Aorta (tissue), 5 donors: Measurements from ENCODE around the gene EPB41L2. TPM values are rescaled to one million over a fixed set of nuclear protein-coding genes. Genes with fewer than 3 reads are reported as not detected.
A peak's percentile ranks its signal among the peaks of the same experiment; 100 is the strongest.
"Not testable (repeated sequence)": the region's sequence is repeated elsewhere in the genome, so short reads cannot be mapped to it uniquely, and the experiment has no call there.

Experiments
- ATAC-seq: fragments of 200-7000 bp; cut with Tn5 transposase; one replicate; pipeline ENCODE4 v1.9.1; 2022; ENCODE audit warnings: moderate library complexity; ENCODE audit not compliant: low FRiP score
- DNase-seq, 2 donors: peaks; one replicate each; pipeline ENCODE4 v3.0.0-alpha.2; 2020
- H3K27ac ChIP-seq, 2 donors: one replicate each; pipeline ENCODE4 v1.5.1; 2013; ENCODE audit warnings: low read length in 2 of 2, mild to moderate bottlenecking in 2 of 2, moderate library complexity in 2 of 2, control low read depth in 1 of 2, inconsistent platforms in 1 of 2, low read depth in 1 of 2
- H3K27me3 ChIP-seq, 2 donors: one replicate each; pipeline ENCODE4 v1.6.1; 2013; ENCODE audit warnings: control low read depth in 1 of 2, low read length in 1 of 2, mild to moderate bottlenecking in 1 of 2, moderate library complexity in 1 of 2; ENCODE audit not compliant: insufficient read depth in 2 of 2, control insufficient read depth in 1 of 2
- H3K36me3 ChIP-seq, 2 donors: one replicate each; pipeline ENCODE4 v1.6.1; 2013; ENCODE audit warnings: control low read depth in 1 of 2, low read length in 1 of 2, mild to moderate bottlenecking in 1 of 2; ENCODE audit not compliant: insufficient read depth in 2 of 2, control insufficient read depth in 1 of 2
- H3K4me1 ChIP-seq, 2 donors: one replicate each; pipeline ENCODE4 v1.6.1; 2013; ENCODE audit warnings: low read length in 2 of 2, control low read depth in 1 of 2, mild to moderate bottlenecking in 1 of 2, moderate library complexity in 1 of 2; ENCODE audit not compliant: insufficient read depth in 2 of 2, control insufficient read depth in 1 of 2
- H3K4me3 ChIP-seq, 2 donors: one replicate each; pipeline ENCODE4 v1.5.1; 2013; ENCODE audit warnings: low read length in 2 of 2, control low read depth in 1 of 2, mild to moderate bottlenecking in 1 of 2
- H3K9me3 ChIP-seq: one replicate; pipeline ENCODE4 v1.6.1; 2013; ENCODE audit warnings: mild to moderate bottlenecking, low read length; ENCODE audit not compliant: control insufficient read depth
- WGBS, 2 donors: extraction: QIAGEN DNeasy Blood & Tissue Kit; methylation state at CpG; one replicate each; pipeline ENCODE4 v1.1.7; 2013; 5-methylcytosine and 5-hydroxymethylcytosine counted together
- intact Hi-C, 2 donors: fragments of 100-400 bp; cut with DNase I; formaldehyde crosslinking; loops; one replicate each; pipeline versions ENCODE4 v1.14.2 to v1.15.0; 2022
- polyA plus RNA-seq, 2 donors: library from polyadenylated mRNA; stranded (reverse); fragments of 200-250 nt; gene quantifications; one replicate each; pipeline ENCODE4 v1.2.3, GENCODE V29; 2013
- total RNA-seq, 2 donors: library from RNA; stranded (reverse); fragmentation: NEBNext Ultra II Directional; extraction: Animal tissue kit (Norgen Biotek cat#: 25700); gene quantifications; one replicate each; pipeline ENCODE4 v1.2.1, GENCODE V29; 2021
- donor health status: healthy with polysubstance abuse.
- donor health status: Bipolar disorder and iron deficiency.
- donor health status: DM: no; HTN: no; CAD: no.
- donor health status: DM: no; HTN: no; CAD: no.
- donor health status: DM: yes; HTN: yes; CAD: no.

Gene EPB41L2
- total and polyA plus RNA-seq, 4 donors, result 36.1 to 340 (median 118) TPM

GRCh38 chr6:130955755-130956154, 107.3 kb downstream of the EPB41L2 start:
- Histone ChIP-seq H3K27ac (no peak overlapping the region), H3K9me3 (no peaks in the 10 kb centered on the region), H3K36me3 (peaks cover 0 to 3% of the 10 kb centered on the region in 2 donors), H3K4me3 (no peak overlapping the region), H3K27me3 (no peaks in the 10 kb centered on the region), H3K4me1 (peaks cover 2 to 5% of the 10 kb centered on the region in 2 donors)
- intact Hi-C loops, result no loop called here
- no peak for DNase-seq
- no peak for ATAC-seq
- WGBS, 2 donors, result 89 to 95% methylated on average over 2 of the region's 2 CpGs

- H3K9me3 ChIP-seq, result no peaks in the 10 kb centered on the region
- no peaks in the 10 kb centered on the region for H3K36me3 ChIP-seq
- H3K27me3 ChIP-seq, result no peaks in the 10 kb centered on the region
- no peak overlapping the region for H3K27ac ChIP-seq
- H3K4me3 ChIP-seq, result no peak overlapping the region
- WGBS, 2 donors, result 100% methylated on average over 1 of the region's 1 CpG
- intact Hi-C loops, result no loop called here
- peaks cover 0 to 4% of the 10 kb centered on the region in 2 donors for H3K4me1 ChIP-seq
- DNase-seq, result no peak
- ATAC-seq, result no peak
These were observed 113.5 kb downstream of the EPB41L2 start for GRCh38 chr6:130949553-130949952.

- Histone ChIP-seq H3K4me1 (peaks cover 2 to 4% of the 10 kb centered on the region in 2 donors), H3K27me3 (no peaks in the 10 kb centered on the region), H3K36me3 (no peaks in the 10 kb centered on the region), H3K4me3 (no peak overlapping the region), H3K27ac (no peak overlapping the region), H3K9me3 (no peaks in the 10 kb centered on the region)
- no peak for ATAC-seq
- 62 to 73% methylated on average over 4 of the region's 4 CpGs for WGBS, 2 donors
- no peak for DNase-seq
- intact Hi-C loops, result no loop called here
These were observed 115.6 kb downstream of the EPB41L2 start for GRCh38 chr6:130947464-130947863.

GRCh38 chr6:130946076-130946475, 117.0 kb downstream of the EPB41L2 start:
- WGBS, 2 donors, result 20 to 27% methylated on average over 2 of the region's 2 CpGs
- Histone ChIP-seq H3K27ac (no peak overlapping the region), H3K4me1 (peaks cover 2 to 4% of the 10 kb centered on the region in 2 donors), H3K9me3 (no peaks in the 10 kb centered on the region), H3K27me3 (no peaks in the 10 kb centered on the region), H3K4me3 (no peak overlapping the region), H3K36me3 (no peaks in the 10 kb centered on the region)
- intact Hi-C loops, result no loop called here
- DNase-seq, result no peak
- ATAC-seq, result no peak

GRCh38 chr6:130945401-130945919, 117.6 kb downstream of the EPB41L2 start:
- no peaks in the 10 kb centered on the region for H3K27me3 ChIP-seq
- 3 to 7% methylated on average over 4 of the region's 4 CpGs for WGBS, 2 donors
- ATAC-seq (peak; percentile 46), DNase-seq (no peak)
- peak overlapping the region in 1 of 2 donors; percentile 26 for H3K4me3 ChIP-seq
- peak overlapping the region in 1 of 2 donors; percentile 14 for H3K27ac ChIP-seq
- no peaks in the 10 kb centered on the region for H3K9me3 ChIP-seq
- H3K36me3 ChIP-seq, result no peaks in the 10 kb centered on the region
- H3K4me1 ChIP-seq, result peaks cover 2 to 4% of the 10 kb centered on the region in 2 donors
- intact Hi-C loops, result no loop called here

GRCh38 chr6:130944486-130944885, 118.6 kb downstream of the EPB41L2 start:
- H3K4me1 ChIP-seq, result peaks cover 2 to 4% of the 10 kb centered on the region in 2 donors
- peak; percentile 44 for ATAC-seq
- no peak for DNase-seq
- intact Hi-C loops, result no loop called here
- no peaks in the 10 kb centered on the region for H3K9me3 ChIP-seq
- H3K36me3 ChIP-seq, result no peaks in the 10 kb centered on the region
- H3K27ac ChIP-seq, result no peak overlapping the region
- 46 to 49% methylated on average over 2 of the region's 2 CpGs for WGBS, 2 donors
- H3K27me3 ChIP-seq, result no peaks in the 10 kb centered on the region
- no peak overlapping the region for H3K4me3 ChIP-seq

GRCh38 chr6:130943738-130944137, 119.3 kb downstream of the EPB41L2 start:
- whole genome bisulfite sequencing, 2 donors, result 42 to 68% methylated on average over 4 of the region's 4 CpGs
- H3K9me3 ChIP-seq, result no peaks in the 10 kb centered on the region
- peaks cover 2 to 4% of the 10 kb centered on the region in 2 donors for H3K4me1 ChIP-seq
- ATAC-seq, result no peak
- no peaks in the 10 kb centered on the region for H3K36me3 ChIP-seq
- no peak overlapping the region for H3K27ac ChIP-seq
- H3K4me3 ChIP-seq, result no peak overlapping the region
- intact Hi-C loops, result no loop called here
- H3K27me3 ChIP-seq, result no peaks in the 10 kb centered on the region
- DNase-seq, result no peak

GRCh38 chr6:130942752-130943151, 120.3 kb downstream of the EPB41L2 start:
- H3K27ac ChIP-seq, H3K36me3 ChIP-seq, DNase-seq, H3K27me3 ChIP-seq, H3K4me1 ChIP-seq, intact Hi-C loops, H3K4me3 ChIP-seq, H3K9me3 ChIP-seq, ATAC-seq: not testable (repeated sequence)
- WGBS, 2 donors, result 96 to 98% methylated on average over 3 of the region's 3 CpGs

GRCh38 chr6:130937942-130938604, 125.0 kb downstream of the EPB41L2 start:
- intact Hi-C loops, result no loop called here
- peaks cover 4% of the 10 kb centered on the region in 2 donors for H3K4me1 ChIP-seq
- H3K36me3 ChIP-seq, result peaks cover 0 to 3% of the 10 kb centered on the region in 2 donors
- H3K27me3 ChIP-seq, result no peaks in the 10 kb centered on the region
- ATAC-seq (no peak), DNase-seq (no peak)
- no peak overlapping the region for H3K4me3 ChIP-seq
- no peak overlapping the region for H3K27ac ChIP-seq
- no peaks in the 10 kb centered on the region for H3K9me3 ChIP-seq
- 71 to 75% methylated on average over 4 of the region's 4 CpGs for WGBS, 2 donors
